GM18505 (cell line): ENCODE results near the gene RHOF.

Experiments used
- ATAC-seq: cut with Tn5 transposase; IDR thresholded peaks from one replicate; pipeline ENCODE4 v1.9.1; 2021; ENCODE audit not compliant: unreplicated experiment
- POLR2A ChIP-seq: IDR thresholded peaks from 4 replicates; pipeline ENCODE4 v1.6.1; 2011; ENCODE audit warnings: borderline replicate concordance; ENCODE audit not compliant: insufficient read depth, insufficient read length; ENCODE audit errors: extremely low read depth

RHOF gene

GRCh38 chr12:121729021-121729420 is 64.5 kb downstream of the RHOF start:
- no peak for ATAC-seq
- TF ChIP-seq POLR2A, result no peak
